ENCODE results near the gene CBFA2T3. TPM values are rescaled to one million over a fixed set of nuclear protein-coding genes. Genes with fewer than 3 reads are reported as not detected.

CBFA2T3 gene
- total RNA-seq, 1 experiment from 2014 or later = 2.9 TPM

- no peak overlapping the region for H3K4me2 ChIP-seq (ENCODE audit: insufficient read depth, insufficient read length, low read length)
- no peak for TF ChIP-seq CTCF (conservative IDR thresholded peaks at IDR 0.05)
- H2BK20ac ChIP-seq (ENCODE audit: low read depth, low read length, poor library complexity, severe bottlenecking) = no peak overlapping the region
- no peak overlapping the region for H2AFZ ChIP-seq (ENCODE audit: low read length)
- no peak overlapping the region for H3K27ac ChIP-seq (ENCODE audit: insufficient read length, low read depth, low read length)
- H4K91ac ChIP-seq (ENCODE audit: insufficient read length, low read depth, low read length) = no peak overlapping the region
- H3K9ac ChIP-seq (ENCODE audit: extremely low read depth, insufficient read length, low read length) = no peak overlapping the region
- no peak overlapping the region for H4K8ac ChIP-seq (replicated peaks; ENCODE audit: insufficient read length, low read depth, low read length)
- H3T11ph ChIP-seq (ENCODE audit: low read length) = no peak overlapping the region
- no peak overlapping the region for H3K4me3 Mint-ChIP-seq
- WGBS (ENCODE audit: extremely low coverage, insufficient read length, low lambda C conversion rate) = no CpG with 5 or more reads among the region's 30 CpGs
- no peaks in the 10 kb centered on the region for H3K36me3 Mint-ChIP-seq (ENCODE audit: insufficient read depth in 1 of 3, low read depth in 3 of 3)
- no peak overlapping the region for H2AK5ac ChIP-seq (ENCODE audit: insufficient read length, low read length)
- no peak overlapping the region for H2BK12ac ChIP-seq (ENCODE audit: insufficient read length, low read depth, low read length)
- no peak overlapping the region for H2BK15ac ChIP-seq (ENCODE audit: low read depth, low read length)
- peaks cover 0 to 8% of the 10 kb centered on the region in 2 experiments; a peak in 4 of 5 replicates for H3K9me3 Mint-ChIP-seq
- H2BK120ac ChIP-seq (ENCODE audit: low read depth, low read length, poor library complexity, severe bottlenecking) = no peak overlapping the region
- H3K18ac ChIP-seq (ENCODE audit: insufficient read length, low read depth, low read length) = no peak overlapping the region
- no peak overlapping the region for H4K5ac ChIP-seq (ENCODE audit: insufficient read length, low read depth, low read length)
- H2BK5ac ChIP-seq (ENCODE audit: insufficient read length, low read length) = no peak overlapping the region
- no peaks in the 10 kb centered on the region for H3K79me1 ChIP-seq (ENCODE audit: insufficient read depth, low read depth, low read length, poor library complexity, severe bottlenecking)
- no peak for DNase-seq
- no peaks in the 10 kb centered on the region for H3K79me2 ChIP-seq (ENCODE audit: insufficient read depth, low read length)
- H3K27me3 Mint-ChIP-seq (ENCODE audit: low read depth) = peaks cover 11% of the 10 kb centered on the region
- no peaks in the 10 kb centered on the region for H3K4me1 ChIP-seq (ENCODE audit: insufficient read depth, low read length)
- no peak overlapping the region for H3K23ac ChIP-seq (ENCODE audit: insufficient read length, low read depth, low read length)
- H3K56ac ChIP-seq (ENCODE audit: insufficient read length, low read depth, low read length) = no peak overlapping the region
- H4K20me1 ChIP-seq (ENCODE audit: control insufficient read depth, insufficient read depth, insufficient read length) = no peaks in the 10 kb centered on the region
- no peaks in the 10 kb centered on the region for H3K27me3 ChIP-seq (ENCODE audit: insufficient read depth, low read length)
- no peaks in the 10 kb centered on the region for H3K4me1 Mint-ChIP-seq
- H3K23me2 ChIP-seq (ENCODE audit: insufficient read length, low read depth, low read length, poor library complexity, severe bottlenecking) = no peaks in the 10 kb centered on the region
- H3K9me3 ChIP-seq (ENCODE audit: control insufficient read depth, low read depth, low read length) = no peaks in the 10 kb centered on the region
- H3K27ac Mint-ChIP-seq = no peak overlapping the region
- no peak overlapping the region for H3K4ac ChIP-seq (ENCODE audit: low read depth, low read length)
- no peak overlapping the region for H3K14ac ChIP-seq (ENCODE audit: insufficient read depth, low read length)
These were observed 88.3 kb downstream of the CBFA2T3 start for GRCh38 chr16:88888461-88889387.

Measured in H9 (cell line).